HL-60 (cell line): ENCODE data around the gene COX7A2.

Experiments
- GABPA ChIP-seq: IDR thresholded peaks from 2 replicates; pipeline ENCODE4 v1.6.1; 2012; ENCODE audit warnings: low read depth
- POLR2AphosphoS5 ChIP-seq: IDR thresholded peaks from 2 replicates; pipeline ENCODE4 v1.6.1; 2012; ENCODE audit warnings: low read depth
- SPI1 ChIP-seq: IDR thresholded peaks from 2 replicates; pipeline ENCODE4 v1.6.1; 2012; ENCODE audit warnings: low read depth, mild to moderate bottlenecking, borderline replicate concordance
- TF ChIP-seq, protein P1 (sequence below): IDR thresholded peaks from one replicate; pipeline ENCODE4 v1.5.1; 2011; ENCODE audit warnings: low read length, control low read depth, inconsistent platforms; ENCODE audit not compliant: insufficient read depth
- TF ChIP-seq, protein P2 (sequence below): IDR thresholded peaks from 2 replicates; pipeline ENCODE4 v1.6.1; 2012; ENCODE audit warnings: low read depth; ENCODE audit not compliant: insufficient replicate concordance

DNA sequence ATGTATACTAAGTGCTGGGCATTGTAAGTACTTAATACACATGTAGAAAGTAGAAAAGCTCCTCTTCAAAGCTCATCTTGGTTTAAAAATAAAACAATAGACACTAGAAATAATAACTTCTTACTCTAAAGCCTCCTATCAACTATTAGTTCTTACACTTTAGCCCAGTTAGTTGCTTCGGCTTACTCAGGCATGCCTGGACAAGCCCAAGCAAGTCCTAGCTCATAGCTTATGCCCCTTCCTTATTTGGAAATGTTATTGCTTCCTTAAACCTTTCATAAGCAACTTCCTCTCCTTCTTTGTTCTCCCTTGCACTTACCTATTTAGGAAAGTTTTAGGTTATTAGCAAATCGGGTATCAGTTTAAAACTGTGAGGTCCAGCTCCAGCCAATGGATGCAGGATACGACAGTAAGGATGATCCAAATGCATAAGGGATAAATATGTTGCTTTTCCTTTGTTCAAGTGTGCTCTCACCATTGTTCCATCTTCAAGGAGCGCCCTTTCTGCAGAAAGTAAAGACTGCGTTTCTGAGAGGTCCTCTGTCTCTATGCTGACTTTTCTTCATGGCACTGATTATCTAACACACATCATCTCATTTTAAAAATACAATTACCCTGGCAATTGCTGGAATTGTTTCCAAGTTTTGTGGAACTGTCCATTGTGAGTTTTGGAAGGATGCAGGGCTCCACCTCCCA lies 28.7 kb upstream of the COX7A2 start:
- TF ChIP-seq, protein P1, sequence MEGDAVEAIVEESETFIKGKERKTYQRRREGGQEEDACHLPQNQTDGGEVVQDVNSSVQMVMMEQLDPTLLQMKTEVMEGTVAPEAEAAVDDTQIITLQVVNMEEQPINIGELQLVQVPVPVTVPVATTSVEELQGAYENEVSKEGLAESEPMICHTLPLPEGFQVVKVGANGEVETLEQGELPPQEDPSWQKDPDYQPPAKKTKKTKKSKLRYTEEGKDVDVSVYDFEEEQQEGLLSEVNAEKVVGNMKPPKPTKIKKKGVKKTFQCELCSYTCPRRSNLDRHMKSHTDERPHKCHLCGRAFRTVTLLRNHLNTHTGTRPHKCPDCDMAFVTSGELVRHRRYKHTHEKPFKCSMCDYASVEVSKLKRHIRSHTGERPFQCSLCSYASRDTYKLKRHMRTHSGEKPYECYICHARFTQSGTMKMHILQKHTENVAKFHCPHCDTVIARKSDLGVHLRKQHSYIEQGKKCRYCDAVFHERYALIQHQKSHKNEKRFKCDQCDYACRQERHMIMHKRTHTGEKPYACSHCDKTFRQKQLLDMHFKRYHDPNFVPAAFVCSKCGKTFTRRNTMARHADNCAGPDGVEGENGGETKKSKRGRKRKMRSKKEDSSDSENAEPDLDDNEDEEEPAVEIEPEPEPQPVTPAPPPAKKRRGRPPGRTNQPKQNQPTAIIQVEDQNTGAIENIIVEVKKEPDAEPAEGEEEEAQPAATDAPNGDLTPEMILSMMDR, result no peak
- no peak for TF ChIP-seq POLR2AphosphoS5
- no peak for TF ChIP-seq GABPA
- TF ChIP-seq, protein P2, sequence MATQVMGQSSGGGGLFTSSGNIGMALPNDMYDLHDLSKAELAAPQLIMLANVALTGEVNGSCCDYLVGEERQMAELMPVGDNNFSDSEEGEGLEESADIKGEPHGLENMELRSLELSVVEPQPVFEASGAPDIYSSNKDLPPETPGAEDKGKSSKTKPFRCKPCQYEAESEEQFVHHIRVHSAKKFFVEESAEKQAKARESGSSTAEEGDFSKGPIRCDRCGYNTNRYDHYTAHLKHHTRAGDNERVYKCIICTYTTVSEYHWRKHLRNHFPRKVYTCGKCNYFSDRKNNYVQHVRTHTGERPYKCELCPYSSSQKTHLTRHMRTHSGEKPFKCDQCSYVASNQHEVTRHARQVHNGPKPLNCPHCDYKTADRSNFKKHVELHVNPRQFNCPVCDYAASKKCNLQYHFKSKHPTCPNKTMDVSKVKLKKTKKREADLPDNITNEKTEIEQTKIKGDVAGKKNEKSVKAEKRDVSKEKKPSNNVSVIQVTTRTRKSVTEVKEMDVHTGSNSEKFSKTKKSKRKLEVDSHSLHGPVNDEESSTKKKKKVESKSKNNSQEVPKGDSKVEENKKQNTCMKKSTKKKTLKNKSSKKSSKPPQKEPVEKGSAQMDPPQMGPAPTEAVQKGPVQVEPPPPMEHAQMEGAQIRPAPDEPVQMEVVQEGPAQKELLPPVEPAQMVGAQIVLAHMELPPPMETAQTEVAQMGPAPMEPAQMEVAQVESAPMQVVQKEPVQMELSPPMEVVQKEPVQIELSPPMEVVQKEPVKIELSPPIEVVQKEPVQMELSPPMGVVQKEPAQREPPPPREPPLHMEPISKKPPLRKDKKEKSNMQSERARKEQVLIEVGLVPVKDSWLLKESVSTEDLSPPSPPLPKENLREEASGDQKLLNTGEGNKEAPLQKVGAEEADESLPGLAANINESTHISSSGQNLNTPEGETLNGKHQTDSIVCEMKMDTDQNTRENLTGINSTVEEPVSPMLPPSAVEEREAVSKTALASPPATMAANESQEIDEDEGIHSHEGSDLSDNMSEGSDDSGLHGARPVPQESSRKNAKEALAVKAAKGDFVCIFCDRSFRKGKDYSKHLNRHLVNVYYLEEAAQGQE, result no peak
- TF ChIP-seq SPI1, result peak; percentile 63; the same call in 1 of the 2 replicates
